Activated CD4-positive, alpha-beta T cell treated with anti-CD3 and anti-CD28 coated beads for 36 hours (primary cell): ENCODE measurements around the gene CST11. TPM values are rescaled to one million over a fixed set of nuclear protein-coding genes. Genes with fewer than 3 reads are reported as not detected.
A peak's percentile ranks its signal among the peaks of the same experiment; 100 is the strongest.

Source experiments
- ATAC-seq: fragments of 200-7000 bp; cut with Tn5 transposase; one replicate; pipeline ENCODE4 v1.10.0; 2021; ENCODE audit warnings: mild to moderate bottlenecking, moderate library complexity
- CTCF ChIA-PET: fragments of 350-600 bp; sonication (Branson Sonifier 250); formaldehyde crosslinking; loops from one replicate; lab custom pipeline; 2021; ENCODE audit warnings: antibody characterized with exemption; lab: Charles Lee
- POLR2A ChIA-PET: fragments of 350-600 bp; sonication (Branson Sonifier 250); formaldehyde crosslinking; loops from one replicate; lab custom pipeline; 2021; ENCODE audit warnings: antibody characterized with exemption, inconsistent platforms; lab: Charles Lee
- DNase-seq: peaks from one replicate; pipeline ENCODE4 v3.0.0-alpha.2; 2020
- H3K27ac Mint-ChIP-seq: one replicate; pipeline ENCODE4 v1.8.0; 2021; ENCODE audit warnings: mixed read lengths
- H3K27me3 Mint-ChIP-seq: one replicate; pipeline ENCODE4 v1.8.0; 2021; ENCODE audit warnings: mixed read lengths
- H3K36me3 Mint-ChIP-seq: one replicate; pipeline ENCODE4 v1.8.0; 2021; ENCODE audit warnings: low read depth, mixed read lengths
- H3K4me1 Mint-ChIP-seq: one replicate; pipeline ENCODE4 v1.8.0; 2021; ENCODE audit warnings: mixed read lengths
- H3K4me3 Mint-ChIP-seq: one replicate; pipeline ENCODE4 v1.8.0; 2021; ENCODE audit warnings: mild to moderate bottlenecking, moderate library complexity, mixed read lengths
- H3K9me3 Mint-ChIP-seq: one replicate; pipeline ENCODE4 v1.8.0; 2021; ENCODE audit warnings: low read depth, mixed read lengths
- intact Hi-C, 2 experiments: fragments of 100-400 bp; cut with DNase I in 1 of 2; cut with micrococcal nuclease in 1 of 2; formaldehyde crosslinking; loops; one replicate each; pipeline versions ENCODE4 v1.14.2 to v1.15.1; 2022 to 2024; cut with DNase I, micrococcal nuclease
- total RNA-seq, 2 experiments: library from RNA; stranded (reverse); gene quantifications; one replicate each; pipeline ENCODE4 v1.2.3, GENCODE V29; 2021

Gene CST11
- total RNA-seq, 2 experiments from 2014 or later, result not detected

- Mint-ChIP-seq H3K27ac (no peak overlapping the region), H3K9me3 (no peaks in the 10 kb centered on the region), H3K27me3 (no peaks in the 10 kb centered on the region), H3K4me3 (no peak overlapping the region), H3K36me3 (peaks cover 2% of the 10 kb centered on the region), H3K4me1 (peaks cover 27% of the 10 kb centered on the region)
- ATAC-seq, result peak; percentile 98
- intact Hi-C loops, result no loop called here
- ChIA-PET POLR2A (no interaction called here), CTCF (no interaction called here)
- peak; percentile 46 for DNase-seq
These were observed 44.8 kb downstream of the CST11 start for GRCh38 chr20:23407781-23408464.

DNA sequence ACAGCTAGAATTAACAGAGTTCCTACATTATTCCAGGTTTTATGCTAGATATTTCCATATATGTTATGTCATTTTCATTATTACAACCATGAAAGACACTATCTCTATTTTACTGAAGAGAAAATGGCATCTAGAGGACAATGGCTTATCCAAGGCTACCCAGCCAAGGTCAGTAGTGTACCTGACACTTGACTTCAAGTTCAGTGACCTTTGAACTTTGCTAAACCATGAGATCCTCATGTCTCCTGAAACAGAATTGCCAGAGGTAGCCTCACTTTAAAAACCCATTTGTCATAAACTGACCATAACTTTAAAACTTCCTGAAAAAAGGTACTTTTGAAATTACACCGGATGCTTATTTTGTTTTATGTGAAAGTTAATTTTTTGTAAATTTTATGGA, 45.8 kb downstream of the CST11 start:
- Mint-ChIP-seq H3K9me3 (no peaks in the 10 kb centered on the region), H3K4me3 (no peak overlapping the region), H3K27me3 (no peaks in the 10 kb centered on the region), H3K27ac (no peak overlapping the region), H3K36me3 (peaks cover 2% of the 10 kb centered on the region), H3K4me1 (peaks cover 27% of the 10 kb centered on the region)
- CTCF ChIA-PET, result no interaction called here
- intact Hi-C loops, result no loop called here
- POLR2A ChIA-PET, result no interaction called here
- ATAC-seq, result no peak
- no peak for DNase-seq

GRCh38 chr20:23404196-23404595, 48.5 kb downstream of the CST11 start:
- peaks cover 44% of the 10 kb centered on the region for H3K4me1 Mint-ChIP-seq
- peaks cover 13% of the 10 kb centered on the region for H3K36me3 Mint-ChIP-seq
- no peaks in the 10 kb centered on the region for H3K9me3 Mint-ChIP-seq
- no peak overlapping the region for H3K27ac Mint-ChIP-seq
- ATAC-seq, result no peak
- ChIA-PET POLR2A (no interaction called here), CTCF (interaction anchor here (0.6 kb wide), 2 partner anchors 221 to 626 kb away, joined by 3 to 5 read pairs; no protein-coding TSS in a partner anchor)
- intact Hi-C loops, result no loop called here
- H3K27me3 Mint-ChIP-seq, result no peaks in the 10 kb centered on the region
- H3K4me3 Mint-ChIP-seq, result no peak overlapping the region
- DNase-seq, result no peak

GRCh38 chr20:23403751-23404150, 48.9 kb downstream of the CST11 start:
- intact Hi-C loops, result no loop called here
- DNase-seq (no peak), ATAC-seq (no peak)
- Mint-ChIP-seq H3K4me1 (peaks cover 47% of the 10 kb centered on the region), H3K27me3 (no peaks in the 10 kb centered on the region), H3K36me3 (peaks cover 13% of the 10 kb centered on the region), H3K27ac (no peak overlapping the region), H3K4me3 (no peak overlapping the region), H3K9me3 (no peaks in the 10 kb centered on the region)
- ChIA-PET POLR2A (no interaction called here), CTCF (interaction anchor here (0.6 kb wide), 2 partner anchors 222 to 626 kb away, joined by 3 to 5 read pairs; no protein-coding TSS in a partner anchor)

- Mint-ChIP-seq H3K4me3 (no peak overlapping the region), H3K27ac (no peak overlapping the region), H3K36me3 (peaks cover 13% of the 10 kb centered on the region), H3K4me1 (peaks cover 38% of the 10 kb centered on the region), H3K27me3 (no peaks in the 10 kb centered on the region), H3K9me3 (no peaks in the 10 kb centered on the region)
- POLR2A ChIA-PET, result no interaction called here
- intact Hi-C loops, result no loop called here
- no peak for ATAC-seq
- CTCF ChIA-PET, result interaction anchor here (1.4 to 2.2 kb wide), 3 partner anchors 19 to 52 kb away, joined by 4 to 9 read pairs (median 4); partner anchors contain the start of gene NAPB
- DNase-seq, result no peak
These were observed 51.6 kb downstream of the CST11 start for GRCh38 chr20:23401051-23401450.

Other genes starting within 250 kb of the CST11 start
- 10 to 100 TPM; 34.4 to 35.5 TPM for gene NXT1, start 102.1 kb downstream of the CST11 start, total RNA-seq
- 1 to 10 TPM; 6.9 to 8.9 TPM for gene GZF1, start 90.7 kb downstream of the CST11 start, total RNA-seq
- 1 to 10 TPM; 6.1 to 8.1 TPM for gene NAPB, start 31.4 kb downstream of the CST11 start, total RNA-seq
- gene CSTL1, start 13.2 kb downstream of the CST11 start, total RNA-seq, result not detected
- not detected for gene CST8, start 38.2 kb upstream of the CST11 start, total RNA-seq
- not detected for gene CST9L, start 115.6 kb upstream of the CST11 start, total RNA-seq
- gene CST9, start 153.0 kb upstream of the CST11 start, total RNA-seq, result not detected
- 1 to 10 TPM; 1.0 to 1.4 TPM for gene CST3, start 185.1 kb upstream of the CST11 start, total RNA-seq
- gene CST4, start 236.2 kb upstream of the CST11 start, total RNA-seq, result not detected